Coronary artery (tissue), 2 donors: Measurements from ENCODE around the gene ETV1.
"Not testable (repeated sequence)": the region's sequence is repeated elsewhere in the genome, so short reads cannot be mapped to it uniquely, and the experiment has no call there.

Source experiments
- DNase-seq: peaks from one replicate; pipeline ENCODE4 v3.0.0-alpha.2; 2017; ENCODE audit warnings: low spot score
- H3K27ac ChIP-seq, 2 donors: fragments of 200-600 bp; sonication (generic); one replicate each; pipeline ENCODE4 v1.5.1; 2016 to 2019
- H3K4me3 ChIP-seq: fragments of 200-600 bp; sonication (generic); 2 replicates; pipeline ENCODE4 v1.5.1; 2016; ENCODE audit warnings: mild to moderate bottlenecking, moderate library complexity
- CTCF ChIP-seq: fragments of 200-600 bp; sonication (generic); IDR thresholded peaks from one replicate; pipeline ENCODE4 v1.5.1; 2019; ENCODE audit warnings: antibody characterized with exemption

The ETV1 gene

GRCh38 chr7:13933536-13933935 lies 55.9 kb downstream of the ETV1 start:
- H3K4me3 ChIP-seq: no peak overlapping the region
- no peak for TF ChIP-seq CTCF
- H3K27ac ChIP-seq: peak overlapping the region in 1 of 2 donors; percentile 30
- no peak for DNase-seq

GRCh38 chr7:13933091-13933490 lies 56.4 kb downstream of the ETV1 start:
- no peak for DNase-seq
- Histone ChIP-seq H3K4me3 (no peak overlapping the region), H3K27ac (peak overlapping the region in 1 of 2 donors; percentile 30)
- TF ChIP-seq CTCF: no peak

- no peak for TF ChIP-seq CTCF
- Histone ChIP-seq H3K4me3 (no peak overlapping the region), H3K27ac (no peak overlapping the region)
- no peak for DNase-seq
Measured at GRCh38 chr7:13932131-13932530, 57.3 kb downstream of the ETV1 start.

- DNase-seq: no peak
- TF ChIP-seq CTCF: no peak
- Histone ChIP-seq H3K27ac (no peak overlapping the region), H3K4me3 (no peak overlapping the region)
Measured at GRCh38 chr7:13921062-13921461, 68.4 kb downstream of the ETV1 start.

GRCh38 chr7:13920053-13920697 lies 69.3 kb downstream of the ETV1 start:
- no peak for DNase-seq
- H3K27ac ChIP-seq: peak overlapping the region; percentile 18 to 48
- peak overlapping the region; percentile 33 for H3K4me3 ChIP-seq
- no peak for TF ChIP-seq CTCF

GRCh38 chr7:13918333-13918732 lies 71.1 kb downstream of the ETV1 start:
- not testable (repeated sequence) for H3K27ac ChIP-seq, H3K4me3 ChIP-seq, DNase-seq

GRCh38 chr7:13917103-13917502 lies 72.4 kb downstream of the ETV1 start:
- not testable (repeated sequence) for H3K4me3 ChIP-seq, DNase-seq, H3K27ac ChIP-seq

GRCh38 chr7:13915891-13916290 lies 73.6 kb downstream of the ETV1 start:
- Histone ChIP-seq H3K4me3 (no peak overlapping the region), H3K27ac (no peak overlapping the region)
- no peak for TF ChIP-seq CTCF
- no peak for DNase-seq
